Nephron (organoid): ENCODE data around the gene MYBPC2.

ENCODE experiments used
- H3K27ac Mint-ChIP-seq, 3 experiments: 2 replicates each; pipeline ENCODE4 v1.8.0; 2020; ENCODE audit warnings: mixed read lengths in 3 of 3, mild to moderate bottlenecking in 2 of 3, moderate library complexity in 1 of 3
- H3K27me3 Mint-ChIP-seq: 2 replicates; pipeline ENCODE4 v1.8.0; 2021; ENCODE audit warnings: low read depth, mild to moderate bottlenecking, moderate library complexity, mixed read lengths
- H3K36me3 Mint-ChIP-seq: 2 replicates; pipeline ENCODE4 v1.8.0; 2020; ENCODE audit warnings: low read depth, mixed read lengths
- H3K4me1 Mint-ChIP-seq: 2 replicates; pipeline ENCODE4 v1.8.0; 2020; ENCODE audit warnings: mixed read lengths
- H3K4me3 Mint-ChIP-seq, 3 experiments: 2 replicates each; pipeline ENCODE4 v1.8.0; 2020; ENCODE audit warnings: mild to moderate bottlenecking in 3 of 3, mixed read lengths in 3 of 3, moderate library complexity in 2 of 3
- H3K9me3 Mint-ChIP-seq: 2 replicates; pipeline ENCODE4 v1.8.0; 2020; ENCODE audit warnings: mixed read lengths
- TF ChIP-seq, protein P1 (sequence below), 3 experiments: fragments of 200-600 bp; sonication (generic); IDR thresholded peaks; one replicate each; pipeline ENCODE4 v1.5.0; 2021; ENCODE audit warnings: antibody characterized with exemption in 3 of 3; ENCODE audit not compliant: unreplicated experiment in 3 of 3

Gene MYBPC2

DNA sequence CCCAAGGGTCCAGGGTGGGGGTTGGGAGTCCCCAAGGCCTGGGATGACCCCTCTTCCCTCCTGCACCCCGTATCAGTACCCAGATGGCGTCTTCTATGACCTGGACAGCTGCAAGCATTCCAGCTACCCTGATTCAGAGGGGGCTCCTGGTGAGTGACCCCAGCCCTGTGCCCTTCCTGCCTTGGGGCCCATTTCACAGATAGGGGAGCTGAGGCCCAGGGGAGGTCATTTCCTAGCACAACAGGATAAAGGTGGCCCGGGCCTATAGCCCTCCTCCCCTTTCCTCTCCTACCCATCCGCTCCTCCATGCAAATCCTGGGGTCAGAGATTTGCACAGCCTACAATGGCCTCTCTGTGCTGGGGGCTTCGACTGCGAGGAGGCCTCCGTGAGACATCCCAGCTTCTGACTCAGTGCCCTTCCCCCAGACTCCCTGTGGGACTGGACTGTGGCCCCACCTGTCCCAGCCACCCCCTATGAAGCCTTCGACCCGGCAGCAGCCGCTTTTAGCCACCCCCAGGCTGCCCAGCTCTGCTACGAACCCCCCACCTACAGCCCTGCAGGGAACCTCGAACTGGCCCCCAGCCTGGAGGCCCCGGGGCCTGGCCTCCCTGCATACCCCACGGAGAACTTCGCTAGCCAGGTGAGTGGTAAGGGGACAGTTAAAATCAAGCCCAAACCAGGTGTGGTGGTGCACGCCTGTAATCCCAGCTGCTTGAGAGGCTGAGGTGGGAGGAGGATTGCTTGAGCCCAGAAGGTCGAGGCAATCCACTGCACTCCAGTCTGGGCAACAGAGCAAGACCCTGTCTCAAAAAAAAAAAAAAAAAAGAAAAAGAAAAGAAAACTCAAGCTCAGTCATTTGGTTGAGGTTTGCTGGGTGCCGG is 10.1 kb upstream of the MYBPC2 start:
- H3K27me3 Mint-ChIP-seq: peaks cover 38% of the 10 kb centered on the region
- H3K36me3 Mint-ChIP-seq: no peaks in the 10 kb centered on the region
- no peaks in the 10 kb centered on the region for H3K9me3 Mint-ChIP-seq
- no peak overlapping the region for H3K27ac Mint-ChIP-seq
- no peak overlapping the region for H3K4me3 Mint-ChIP-seq
- TF ChIP-seq, protein P1, sequence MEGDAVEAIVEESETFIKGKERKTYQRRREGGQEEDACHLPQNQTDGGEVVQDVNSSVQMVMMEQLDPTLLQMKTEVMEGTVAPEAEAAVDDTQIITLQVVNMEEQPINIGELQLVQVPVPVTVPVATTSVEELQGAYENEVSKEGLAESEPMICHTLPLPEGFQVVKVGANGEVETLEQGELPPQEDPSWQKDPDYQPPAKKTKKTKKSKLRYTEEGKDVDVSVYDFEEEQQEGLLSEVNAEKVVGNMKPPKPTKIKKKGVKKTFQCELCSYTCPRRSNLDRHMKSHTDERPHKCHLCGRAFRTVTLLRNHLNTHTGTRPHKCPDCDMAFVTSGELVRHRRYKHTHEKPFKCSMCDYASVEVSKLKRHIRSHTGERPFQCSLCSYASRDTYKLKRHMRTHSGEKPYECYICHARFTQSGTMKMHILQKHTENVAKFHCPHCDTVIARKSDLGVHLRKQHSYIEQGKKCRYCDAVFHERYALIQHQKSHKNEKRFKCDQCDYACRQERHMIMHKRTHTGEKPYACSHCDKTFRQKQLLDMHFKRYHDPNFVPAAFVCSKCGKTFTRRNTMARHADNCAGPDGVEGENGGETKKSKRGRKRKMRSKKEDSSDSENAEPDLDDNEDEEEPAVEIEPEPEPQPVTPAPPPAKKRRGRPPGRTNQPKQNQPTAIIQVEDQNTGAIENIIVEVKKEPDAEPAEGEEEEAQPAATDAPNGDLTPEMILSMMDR (IDR thresholded peaks at IDR 0.05; ENCODE audit: unreplicated experiment in 3 of 3): no peak
- H3K4me1 Mint-ChIP-seq: peaks cover 13% of the 10 kb centered on the region

- H3K4me1 Mint-ChIP-seq: peaks cover 13% of the 10 kb centered on the region
- H3K9me3 Mint-ChIP-seq: no peaks in the 10 kb centered on the region
- H3K36me3 Mint-ChIP-seq: no peaks in the 10 kb centered on the region
- no peak overlapping the region for H3K4me3 Mint-ChIP-seq
- peaks cover 35% of the 10 kb centered on the region for H3K27me3 Mint-ChIP-seq
- no peak overlapping the region for H3K27ac Mint-ChIP-seq
- TF ChIP-seq, protein P1 (IDR thresholded peaks at IDR 0.05; ENCODE audit: unreplicated experiment in 3 of 3): no peak
Measured at GRCh38 chr19:50423279-50424113, 9.2 kb upstream of the MYBPC2 start.

DNA sequence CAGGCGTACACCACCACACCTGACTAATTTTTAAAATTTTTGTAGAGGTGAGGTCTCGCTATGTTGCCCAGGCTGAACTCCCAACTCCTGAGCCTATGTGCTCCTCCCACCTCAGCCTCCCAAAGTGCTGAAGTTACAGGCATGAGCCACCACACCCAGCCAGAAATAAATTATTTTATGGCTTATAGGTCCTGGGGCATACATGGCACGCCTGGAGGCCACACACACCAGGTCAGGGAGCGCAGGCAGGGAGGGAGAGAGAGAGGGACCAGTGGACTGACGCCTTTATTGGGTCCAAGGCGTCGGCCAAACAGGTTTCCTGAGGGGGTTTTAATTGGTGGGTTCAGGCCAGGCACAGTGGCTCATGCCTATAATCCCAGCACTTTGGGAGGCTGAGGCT is 7.1 kb upstream of the MYBPC2 start:
- H3K36me3 Mint-ChIP-seq: no peaks in the 10 kb centered on the region
- no peak overlapping the region for H3K4me3 Mint-ChIP-seq
- TF ChIP-seq, protein P1 (IDR thresholded peaks at IDR 0.05; ENCODE audit: unreplicated experiment in 3 of 3): no peak
- H3K27me3 Mint-ChIP-seq: peaks cover 33% of the 10 kb centered on the region
- H3K27ac Mint-ChIP-seq: no peak overlapping the region
- no peaks in the 10 kb centered on the region for H3K9me3 Mint-ChIP-seq
- peaks cover 5% of the 10 kb centered on the region for H3K4me1 Mint-ChIP-seq

DNA sequence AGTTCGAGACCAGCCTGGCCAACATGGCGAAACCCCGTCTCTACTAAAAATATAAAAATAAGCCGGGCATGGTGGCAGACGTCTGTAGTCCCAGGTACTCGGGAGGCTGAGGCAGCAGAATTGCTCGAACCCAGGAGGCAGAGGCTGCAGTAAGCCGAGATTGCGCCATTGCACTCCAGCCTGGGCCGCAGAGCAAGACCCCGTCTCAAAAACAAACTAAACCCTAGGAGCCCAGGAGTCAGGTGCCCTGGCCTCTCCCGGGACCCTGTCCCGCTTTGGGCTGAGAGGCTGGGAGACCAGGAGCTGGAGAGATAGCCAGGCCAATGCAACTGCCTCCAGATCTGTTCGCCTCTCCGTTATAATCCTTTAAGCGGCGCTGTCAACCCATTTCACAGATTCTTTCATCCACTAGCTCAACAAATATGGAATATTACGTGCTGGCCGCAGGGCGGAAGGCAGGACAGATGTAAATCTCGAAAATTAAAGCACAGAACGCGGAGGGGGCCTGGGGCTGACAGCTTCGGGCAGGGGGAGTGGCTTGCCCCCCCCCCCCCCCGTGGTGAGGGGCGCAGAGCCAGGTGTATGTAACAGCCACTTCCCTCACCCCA is 5.3 kb upstream of the MYBPC2 start:
- Mint-ChIP-seq H3K4me3 (peak overlapping the region in 1 of 3 experiments; percentile 6), H3K36me3 (no peaks in the 10 kb centered on the region), H3K27ac (no peak overlapping the region), H3K4me1 (peaks cover 16% of the 10 kb centered on the region), H3K27me3 (peaks cover 18% of the 10 kb centered on the region), H3K9me3 (no peaks in the 10 kb centered on the region)
- TF ChIP-seq, protein P1 (IDR thresholded peaks at IDR 0.05; ENCODE audit: unreplicated experiment in 3 of 3): no peak

DNA sequence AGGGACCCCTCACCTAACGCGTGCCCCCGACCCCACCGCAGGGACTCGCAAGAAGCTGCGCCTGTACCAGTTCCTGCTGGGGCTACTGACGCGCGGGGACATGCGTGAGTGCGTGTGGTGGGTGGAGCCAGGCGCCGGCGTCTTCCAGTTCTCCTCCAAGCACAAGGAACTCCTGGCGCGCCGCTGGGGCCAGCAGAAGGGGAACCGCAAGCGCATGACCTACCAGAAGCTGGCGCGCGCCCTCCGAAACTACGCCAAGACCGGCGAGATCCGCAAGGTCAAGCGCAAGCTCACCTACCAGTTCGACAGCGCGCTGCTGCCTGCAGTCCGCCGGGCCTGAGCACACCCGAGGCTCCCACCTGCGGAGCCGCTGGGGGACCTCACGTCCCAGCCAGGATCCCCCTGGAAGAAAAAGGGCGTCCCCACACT is 4.7 kb upstream of the MYBPC2 start:
- H3K4me3 Mint-ChIP-seq: peak overlapping the region in 2 of 3 experiments; percentile 8 to 29
- H3K4me1 Mint-ChIP-seq: peaks cover 20% of the 10 kb centered on the region
- no peaks in the 10 kb centered on the region for H3K9me3 Mint-ChIP-seq
- TF ChIP-seq, protein P1 (IDR thresholded peaks at IDR 0.05; ENCODE audit: unreplicated experiment in 3 of 3): no peak
- H3K27me3 Mint-ChIP-seq: peaks cover 18% of the 10 kb centered on the region
- H3K36me3 Mint-ChIP-seq: no peaks in the 10 kb centered on the region
- H3K27ac Mint-ChIP-seq: no peak overlapping the region
